Natural killer cell (primary cell): ENCODE results near the gene MMRN1. TPM values are rescaled to one million over a fixed set of nuclear protein-coding genes. Genes with fewer than 3 reads are reported as not detected.

Experiments used
- ATAC-seq, 3 donors: fragments of 150-1000 bp in 2 of 3; fragments of 200-7000 bp in 1 of 3; cut with Tn5 transposase; 1 replicate in 1 of 3; 2 replicates in 2 of 3; pipeline ENCODE4 v1.10.0; 2021; ENCODE audit warnings: mild to moderate bottlenecking in 2 of 3, moderate library complexity in 2 of 3
- DNase-seq, 2 donors: peaks; one replicate each; pipeline versions ENCODE4 v3.0.0 to v3.0.0-alpha.2; 2013 to 2021; ENCODE audit warnings: mixed read lengths in 1 of 2
- H3K27ac ChIP-seq: one replicate; pipeline ENCODE4 v1.5.1; 2013; ENCODE audit warnings: mild to moderate bottlenecking, low read length
- H3K27me3 ChIP-seq: one replicate; pipeline ENCODE4 v1.6.1; 2013; ENCODE audit warnings: low read length; ENCODE audit not compliant: control insufficient read depth, insufficient read depth
- H3K36me3 ChIP-seq: one replicate; pipeline ENCODE4 v1.6.1; 2013; ENCODE audit warnings: low read length; ENCODE audit not compliant: control insufficient read depth, insufficient read depth
- H3K4me1 ChIP-seq: one replicate; pipeline ENCODE4 v1.6.1; 2013; ENCODE audit warnings: low read length; ENCODE audit not compliant: control insufficient read depth, insufficient read depth
- H3K4me3 ChIP-seq: one replicate; pipeline ENCODE4 v1.5.1; 2013; ENCODE audit warnings: low read length
- H3K9me3 ChIP-seq: one replicate; pipeline ENCODE4 v1.6.1; 2013; ENCODE audit warnings: low read length; ENCODE audit not compliant: control insufficient read depth, insufficient read depth
- H3K27ac Mint-ChIP-seq, 2 donors: one replicate each; pipeline ENCODE4 v1.8.0; 2022; ENCODE audit warnings: mild to moderate bottlenecking in 2 of 2, mixed read lengths in 2 of 2, moderate library complexity in 1 of 2
- H3K27me3 Mint-ChIP-seq, 2 donors: one replicate each; pipeline ENCODE4 v1.8.0; 2022; ENCODE audit warnings: low read depth in 2 of 2, mixed read lengths in 2 of 2
- H3K36me3 Mint-ChIP-seq: one replicate; pipeline ENCODE4 v1.8.0; 2022; ENCODE audit warnings: mixed read lengths
- H3K4me1 Mint-ChIP-seq, 2 donors: one replicate each; pipeline ENCODE4 v1.8.0; 2022; ENCODE audit warnings: mixed read lengths in 2 of 2
- H3K4me3 Mint-ChIP-seq: one replicate; pipeline ENCODE4 v1.8.0; 2022; ENCODE audit warnings: mild to moderate bottlenecking, moderate library complexity, mixed read lengths
- H3K9me3 Mint-ChIP-seq, 2 donors: one replicate each; pipeline ENCODE4 v1.8.0; 2022; ENCODE audit warnings: mixed read lengths in 2 of 2
- CTCF ChIP-seq: fragments of 200-600 bp; IDR thresholded peaks from one replicate; pipeline ENCODE4 v1.8.0; 2022; ENCODE audit warnings: antibody characterized with exemption
- WGBS: methylation state at CpG from one replicate; pipeline ENCODE4 v1.1.7; 2013; ENCODE audit warnings: missing lambda C conversion rate; ENCODE audit not compliant: insufficient coverage; 5-methylcytosine and 5-hydroxymethylcytosine counted together
- intact Hi-C: fragments of 100-400 bp; cut with micrococcal nuclease; formaldehyde crosslinking; loops from one replicate; pipeline ENCODE4 v1.14.2; 2022
- total RNA-seq, 4 donors: library from RNA; stranded (reverse); fragments of 120-200 nt in 1 of 4; gene quantifications; one replicate each; pipeline versions ENCODE4 v1.2.3 to v1.2.4, GENCODE V29; 2013 to 2022

Gene MMRN1
- total RNA-seq: 1 to 10 TPM; 1.2 to 2.0 (median 1.8) TPM
- total RNA-seq (2013): 17.1 TPM

- no peaks in the 10 kb centered on the region for H3K36me3 ChIP-seq
- peaks cover 11 to 12% of the 10 kb centered on the region in 2 donors for H3K4me1 Mint-ChIP-seq
- peak in 1 of 2 donors; percentile 43 for DNase-seq
- no peak for TF ChIP-seq CTCF
- H3K27me3 Mint-ChIP-seq: peaks cover 0 to 7% of the 10 kb centered on the region in 2 donors
- peak within 1 kb of the TSS in 1 of 2 donors; percentile 39 for H3K27ac Mint-ChIP-seq
- peak in 2 of 3 donors; percentile 60 to 69 for ATAC-seq
- H3K27me3 ChIP-seq: peaks cover 2% of the 10 kb centered on the region
- H3K36me3 Mint-ChIP-seq: no peaks in the 10 kb centered on the region
- H3K4me1 ChIP-seq: peaks cover 10% of the 10 kb centered on the region
- no peaks in the 10 kb centered on the region for H3K9me3 ChIP-seq
- intact Hi-C loops: no loop called here
- H3K27ac ChIP-seq: peak within 1 kb of the TSS; percentile 46
- H3K9me3 Mint-ChIP-seq: no peaks in the 10 kb centered on the region
- peak within 1 kb of the TSS; percentile 15 for H3K4me3 ChIP-seq
- 18% methylated on average over 11 of the region's 11 CpGs for WGBS
- peak within 1 kb of the TSS; percentile 74 for H3K4me3 Mint-ChIP-seq
Observed at GRCh38 chr4:89894649-89895550, at the start of gene MMRN1. Gene MMRN1, plus strand, starts transcription at chr4:89894854. Its CDS starts 118 bp downstream, at chr4:89894972.

- H3K27ac ChIP-seq: no peak overlapping the region
- Mint-ChIP-seq H3K27me3 (peaks cover 0 to 3% of the 10 kb centered on the region in 2 donors), H3K27ac (no peak overlapping the region), H3K36me3 (no peaks in the 10 kb centered on the region), H3K4me1 (no peaks in the 10 kb centered on the region), H3K9me3 (peaks cover 0 to 2% of the 10 kb centered on the region in 2 donors), H3K4me3 (no peak overlapping the region)
- no peak for TF ChIP-seq CTCF
- no peak overlapping the region for H3K4me3 ChIP-seq
- H3K36me3 ChIP-seq: no peaks in the 10 kb centered on the region
- intact Hi-C loops: no loop called here
- peaks cover 5% of the 10 kb centered on the region for H3K9me3 ChIP-seq
- 73% methylated on average over 1 of the region's 1 CpG for WGBS
- no peak for DNase-seq
- no peaks in the 10 kb centered on the region for H3K27me3 ChIP-seq
- no peak for ATAC-seq
- no peaks in the 10 kb centered on the region for H3K4me1 ChIP-seq
Observed at GRCh38 chr4:89847571-89848325, 46.9 kb upstream of the MMRN1 start.

- no peak overlapping the region for H3K4me3 Mint-ChIP-seq
- H3K27ac Mint-ChIP-seq: no peak overlapping the region
- Histone ChIP-seq H3K4me1 (no peaks in the 10 kb centered on the region), H3K27me3 (no peaks in the 10 kb centered on the region), H3K9me3 (peaks cover 2% of the 10 kb centered on the region), H3K4me3 (no peak overlapping the region), H3K36me3 (no peaks in the 10 kb centered on the region), H3K27ac (no peak overlapping the region)
- H3K4me1 Mint-ChIP-seq: no peaks in the 10 kb centered on the region
- H3K36me3 Mint-ChIP-seq: no peaks in the 10 kb centered on the region
- intact Hi-C loops: no loop called here
- ATAC-seq (no peak), DNase-seq (no peak)
- WGBS: 43% methylated on average over 3 of the region's 3 CpGs
- peaks cover 6 to 7% of the 10 kb centered on the region in 2 donors for H3K27me3 Mint-ChIP-seq
- TF ChIP-seq CTCF: no peak
- H3K9me3 Mint-ChIP-seq: peaks cover 0 to under 1% of the 10 kb centered on the region in 2 donors
Observed at GRCh38 chr4:89855236-89855635, 39.4 kb upstream of the MMRN1 start.
